ENCODE data around the gene DLG5. TPM values are rescaled to one million over a fixed set of nuclear protein-coding genes. Genes with fewer than 3 reads are reported as not detected.
A peak's percentile ranks its signal among the peaks of the same experiment; 100 is the strongest.
"Not testable (repeated sequence)": the region's sequence is repeated elsewhere in the genome, so short reads cannot be mapped to it uniquely, and the experiment has no call there.

Gene DLG5
- polyA plus RNA-seq, 6 donors from 2014 or later: 0.09 TPM; not detected in 5

- Mint-ChIP-seq H3K27ac (no peak overlapping the region), H3K9me3 (peaks cover 8 to 32% (median 24%) of the 10 kb centered on the region in 7 donors), H3K4me1 (no peaks in the 10 kb centered on the region), H3K4me3 (no peak overlapping the region), H3K27me3 (peaks cover 4 to 6% (median 6%) of the 10 kb centered on the region in 3 donors), H3K36me3 (peaks cover 0 to 8% of the 10 kb centered on the region in 2 donors)
- ATAC-seq (ENCODE audit: low read depth in 2 of 2) (no peak), DNase-seq (no peak)
Measured at GRCh38 chr10:77774940-77775391, 151.6 kb downstream of the DLG5 start.

GRCh38 chr10:77773631-77774426, 152.7 kb downstream of the DLG5 start:
- DNase-seq: no peak
- H3K4me1 Mint-ChIP-seq: no peaks in the 10 kb centered on the region
- peak overlapping the region in 1 of 6 donors; percentile 36 for H3K27ac Mint-ChIP-seq

GRCh38 chr10:77772852-77773600, 153.5 kb downstream of the DLG5 start:
- not testable (repeated sequence) for DNase-seq

More at GRCh38 chr10:77773631-77774426, 152.7 kb downstream of the DLG5 start:
- H3K27me3 Mint-ChIP-seq: peaks cover 0 to 6% (median 4%) of the 10 kb centered on the region in 3 donors
- H3K4me3 Mint-ChIP-seq: no peak overlapping the region
- H3K9me3 Mint-ChIP-seq: peaks cover 8 to 31% (median 24%) of the 10 kb centered on the region in 7 donors
- H3K36me3 Mint-ChIP-seq: peaks cover 0 to 8% of the 10 kb centered on the region in 2 donors
- no peak for ATAC-seq (ENCODE audit: low read depth in 2 of 2)

GRCh38 chr10:77771851-77772250, 154.7 kb downstream of the DLG5 start:
- H3K9me3 Mint-ChIP-seq: peaks cover 7 to 15% (median 12%) of the 10 kb centered on the region in 7 donors
- no peaks in the 10 kb centered on the region for H3K4me1 Mint-ChIP-seq
- ATAC-seq (ENCODE audit: low read depth in 2 of 2): no peak
- peaks cover 0 to 7% (median 6%) of the 10 kb centered on the region in 3 donors for H3K27me3 Mint-ChIP-seq
- no peak for DNase-seq
- no peak overlapping the region for H3K4me3 Mint-ChIP-seq
- H3K27ac Mint-ChIP-seq: no peak overlapping the region
- H3K36me3 Mint-ChIP-seq: peaks cover 0 to 8% of the 10 kb centered on the region in 2 donors

More at GRCh38 chr10:77772852-77773600, 153.5 kb downstream of the DLG5 start:
- not testable (repeated sequence) for H3K4me1 Mint-ChIP-seq; H3K27ac Mint-ChIP-seq; H3K27me3 Mint-ChIP-seq; H3K36me3 Mint-ChIP-seq; ATAC-seq (ENCODE audit: low read depth in 2 of 2)
- H3K4me3 Mint-ChIP-seq: peak overlapping the region in 1 of 8 donors; percentile 23
- H3K9me3 Mint-ChIP-seq: peaks cover 8 to 27% (median 23%) of the 10 kb centered on the region in 7 donors

- peaks cover 0 to 4% of the 10 kb centered on the region in 2 donors for H3K36me3 Mint-ChIP-seq
- peaks cover 0 to 10% (median 6%) of the 10 kb centered on the region in 3 donors for H3K27me3 Mint-ChIP-seq
- H3K4me3 Mint-ChIP-seq: no peak overlapping the region
- H3K27ac Mint-ChIP-seq: no peak overlapping the region
- H3K9me3 Mint-ChIP-seq: peaks cover 6 to 11% (median 10%) of the 10 kb centered on the region in 7 donors
- DNase-seq (no peak), ATAC-seq (ENCODE audit: low read depth in 2 of 2) (no peak)
- H3K4me1 Mint-ChIP-seq: no peaks in the 10 kb centered on the region
Measured at GRCh38 chr10:77771450-77771849, 155.1 kb downstream of the DLG5 start.

- H3K27ac Mint-ChIP-seq: no peak overlapping the region
- peaks cover 0 to 7% (median 6%) of the 10 kb centered on the region in 3 donors for H3K27me3 Mint-ChIP-seq
- no peak overlapping the region for H3K4me3 Mint-ChIP-seq
- no peak for DNase-seq
- H3K9me3 Mint-ChIP-seq: peaks cover 3 to 5% (median 4%) of the 10 kb centered on the region in 7 donors
- H3K4me1 Mint-ChIP-seq: no peaks in the 10 kb centered on the region
- H3K36me3 Mint-ChIP-seq: no peaks in the 10 kb centered on the region
- no peak for ATAC-seq (ENCODE audit: low read depth in 2 of 2)
Measured at GRCh38 chr10:77770868-77771175, 155.7 kb downstream of the DLG5 start.

GRCh38 chr10:77770081-77770867, 156.3 kb downstream of the DLG5 start:
- peak overlapping the region in 1 of 6 donors; percentile 39 for H3K27ac Mint-ChIP-seq
- H3K27me3 Mint-ChIP-seq: peaks cover 0 to 7% (median 6%) of the 10 kb centered on the region in 3 donors
- H3K9me3 Mint-ChIP-seq: peaks cover 0 to 1% (median 0%) of the 10 kb centered on the region in 7 donors
- ATAC-seq (ENCODE audit: low read depth in 2 of 2) (no peak), DNase-seq (no peak)
- H3K4me3 Mint-ChIP-seq: no peak overlapping the region
- H3K4me1 Mint-ChIP-seq: no peaks in the 10 kb centered on the region
- no peaks in the 10 kb centered on the region for H3K36me3 Mint-ChIP-seq

GRCh38 chr10:77768039-77768438, 158.5 kb downstream of the DLG5 start:
- Mint-ChIP-seq H3K27ac (no peak overlapping the region), H3K36me3 (no peaks in the 10 kb centered on the region), H3K4me3 (no peak overlapping the region), H3K27me3 (peaks cover 0 to 7% (median 6%) of the 10 kb centered on the region in 3 donors), H3K4me1 (no peaks in the 10 kb centered on the region), H3K9me3 (peaks cover 0 to 1% (median 0%) of the 10 kb centered on the region in 7 donors)
- DNase-seq (no peak), ATAC-seq (ENCODE audit: low read depth in 2 of 2) (no peak)

GRCh38 chr10:77763453-77764430, 162.8 kb downstream of the DLG5 start:
- Mint-ChIP-seq H3K27ac (no peak overlapping the region), H3K4me3 (peak overlapping the region in 2 of 8 donors; percentile 9 to 52), H3K9me3 (peaks cover 0 to 1% (median 0%) of the 10 kb centered on the region in 7 donors), H3K4me1 (peaks cover 0 to 1% (median 0%) of the 10 kb centered on the region in 3 donors), H3K36me3 (no peaks in the 10 kb centered on the region), H3K27me3 (peaks cover 0 to 7% (median 0%) of the 10 kb centered on the region in 3 donors)
- DNase-seq (no peak), ATAC-seq (ENCODE audit: low read depth in 2 of 2) (no peak)

- not testable (repeated sequence) for H3K4me1 Mint-ChIP-seq; H3K9me3 Mint-ChIP-seq; H3K27ac Mint-ChIP-seq; H3K36me3 Mint-ChIP-seq; ATAC-seq (ENCODE audit: low read depth in 2 of 2); H3K4me3 Mint-ChIP-seq; DNase-seq
- peaks cover 6 to 39% (median 32%) of the 10 kb centered on the region in 3 donors for H3K27me3 Mint-ChIP-seq
Measured at GRCh38 chr10:77758406-77758805, 168.1 kb downstream of the DLG5 start.

GRCh38 chr10:77756319-77757232, 170.0 kb downstream of the DLG5 start:
- no peaks in the 10 kb centered on the region for H3K4me1 Mint-ChIP-seq
- H3K36me3 Mint-ChIP-seq: no peaks in the 10 kb centered on the region
- no peak overlapping the region for H3K27ac Mint-ChIP-seq
- no peak for ATAC-seq (ENCODE audit: low read depth in 2 of 2)
- H3K27me3 Mint-ChIP-seq: peaks cover 11 to 40% (median 40%) of the 10 kb centered on the region in 3 donors
- peaks cover 0 to 6% (median 1%) of the 10 kb centered on the region in 7 donors for H3K9me3 Mint-ChIP-seq
- no peak overlapping the region for H3K4me3 Mint-ChIP-seq
- DNase-seq: no peak
